Fibroblast of mammary gland (primary cell): ENCODE data around the gene AXDND1.

Source experiments
- DNase-seq: peaks from one replicate; pipeline ENCODE4 v3.0.0-alpha.2; 2010; ENCODE audit warnings: low read depth
- H3K4me3 ChIP-seq: 2 replicates; pipeline ENCODE4 v1.5.1; 2011; ENCODE audit warnings: low read depth, mild to moderate bottlenecking, low read length, moderate library complexity; ENCODE audit not compliant: control insufficient read depth
- CTCF ChIP-seq: conservative IDR thresholded peaks from 2 replicates; pipeline ENCODE4 v1.5.1; 2011; ENCODE audit warnings: low read depth, low read length, inconsistent platforms; ENCODE audit not compliant: control insufficient read depth, insufficient read depth

Gene AXDND1

GRCh38 chr1:179366093-179366800 is 476 bp downstream of the AXDND1 start:
- peak; percentile 11 for DNase-seq
- peak overlapping the region; percentile 79 for H3K4me3 ChIP-seq
- no peak for TF ChIP-seq CTCF

- H3K4me3 ChIP-seq, result no peak overlapping the region
- peak; percentile 79 for DNase-seq
Observed at GRCh38 chr1:179369751-179370341, 4.1 kb downstream of the AXDND1 start.

GRCh38 chr1:179372160-179372559 is 6.4 kb downstream of the AXDND1 start:
- DNase-seq, result no peak
- TF ChIP-seq CTCF, result no peak
- no peak overlapping the region for H3K4me3 ChIP-seq

More at GRCh38 chr1:179369751-179370341, 4.1 kb downstream of the AXDND1 start:
- peak; percentile 54 for TF ChIP-seq CTCF

- DNase-seq, result no peak
- no peak for TF ChIP-seq CTCF
- no peak overlapping the region for H3K4me3 ChIP-seq
Observed at GRCh38 chr1:179376223-179376622, 10.5 kb downstream of the AXDND1 start.

- no peak for TF ChIP-seq CTCF
- DNase-seq, result no peak
- no peak overlapping the region for H3K4me3 ChIP-seq
Observed at GRCh38 chr1:179380299-179380698, 14.5 kb downstream of the AXDND1 start.

- DNase-seq, result no peak
- no peak overlapping the region for H3K4me3 ChIP-seq
- TF ChIP-seq CTCF, result no peak
Observed at GRCh38 chr1:179384027-179384426, 18.3 kb downstream of the AXDND1 start.
